HG02884 (cell line): ENCODE data around the gene ARHGAP4.
A peak's percentile ranks its signal among the peaks of the same experiment; 100 is the strongest.

Experiments used
- ATAC-seq: cut with Tn5 transposase; IDR thresholded peaks from one replicate; pipeline ENCODE4 v1.9.1; 2021; ENCODE audit warnings: mild to moderate bottlenecking, moderate library complexity; ENCODE audit not compliant: unreplicated experiment

ARHGAP4 gene

DNA sequence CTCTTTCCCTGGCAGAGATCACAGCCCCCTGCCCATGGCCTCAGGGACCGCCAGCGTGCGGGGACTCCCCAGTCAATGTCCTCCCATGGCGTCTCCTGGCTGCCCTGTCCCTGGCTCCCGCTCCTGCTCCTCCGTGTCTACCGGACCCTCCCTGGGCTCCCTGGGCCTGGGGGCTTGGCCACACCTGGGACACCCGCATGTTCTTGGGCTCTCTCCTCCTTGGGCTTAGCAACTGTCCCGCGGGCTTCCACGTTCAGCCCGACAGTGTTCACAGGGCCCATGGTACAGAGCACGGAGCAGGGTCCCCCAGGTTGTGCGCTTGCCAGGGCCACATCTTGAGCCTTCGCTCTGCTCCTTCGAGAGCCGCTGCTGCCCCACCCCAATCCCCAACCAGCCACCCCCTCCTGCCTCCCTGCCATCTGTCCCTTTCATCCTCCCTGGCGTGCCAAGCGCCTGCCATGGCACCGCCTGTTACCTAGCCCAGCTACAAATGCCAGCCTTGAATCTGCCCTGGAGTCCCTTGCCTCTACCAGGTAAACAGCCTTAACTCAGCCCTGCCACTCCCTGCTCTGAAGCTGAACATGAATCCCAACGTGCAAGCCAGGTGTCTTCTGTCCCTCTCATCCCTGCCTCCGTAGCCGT lies 17.7 kb downstream of the ARHGAP4 start:
- no peak for ATAC-seq

DNA sequence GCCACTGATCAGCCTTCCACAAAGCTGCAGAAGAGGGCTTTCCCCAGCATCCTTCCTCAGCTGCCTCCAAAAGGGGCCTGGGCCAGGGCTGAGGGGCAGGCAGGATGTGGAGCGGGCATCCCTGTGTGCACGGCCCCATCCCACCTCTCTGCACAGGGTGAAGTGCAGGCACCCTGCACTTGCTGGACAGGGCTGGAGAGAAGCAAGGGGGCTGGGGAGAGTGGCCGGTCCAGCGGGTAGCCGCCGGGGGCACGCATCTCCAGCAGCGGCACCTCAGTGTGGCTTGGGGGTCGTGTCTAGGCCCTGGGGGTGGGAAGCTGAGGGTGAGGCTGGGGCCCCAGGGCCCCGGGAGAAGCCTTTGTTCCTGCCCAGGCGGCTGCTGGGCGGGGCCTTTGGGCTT lies 18.6 kb downstream of the ARHGAP4 start:
- no peak for ATAC-seq

- ATAC-seq = no peak
Observed at GRCh38 chrX:153906126-153906917, 19.7 kb downstream of the ARHGAP4 start.

GRCh38 chrX:153905481-153906095 lies 20.5 kb downstream of the ARHGAP4 start:
- no peak for ATAC-seq

DNA sequence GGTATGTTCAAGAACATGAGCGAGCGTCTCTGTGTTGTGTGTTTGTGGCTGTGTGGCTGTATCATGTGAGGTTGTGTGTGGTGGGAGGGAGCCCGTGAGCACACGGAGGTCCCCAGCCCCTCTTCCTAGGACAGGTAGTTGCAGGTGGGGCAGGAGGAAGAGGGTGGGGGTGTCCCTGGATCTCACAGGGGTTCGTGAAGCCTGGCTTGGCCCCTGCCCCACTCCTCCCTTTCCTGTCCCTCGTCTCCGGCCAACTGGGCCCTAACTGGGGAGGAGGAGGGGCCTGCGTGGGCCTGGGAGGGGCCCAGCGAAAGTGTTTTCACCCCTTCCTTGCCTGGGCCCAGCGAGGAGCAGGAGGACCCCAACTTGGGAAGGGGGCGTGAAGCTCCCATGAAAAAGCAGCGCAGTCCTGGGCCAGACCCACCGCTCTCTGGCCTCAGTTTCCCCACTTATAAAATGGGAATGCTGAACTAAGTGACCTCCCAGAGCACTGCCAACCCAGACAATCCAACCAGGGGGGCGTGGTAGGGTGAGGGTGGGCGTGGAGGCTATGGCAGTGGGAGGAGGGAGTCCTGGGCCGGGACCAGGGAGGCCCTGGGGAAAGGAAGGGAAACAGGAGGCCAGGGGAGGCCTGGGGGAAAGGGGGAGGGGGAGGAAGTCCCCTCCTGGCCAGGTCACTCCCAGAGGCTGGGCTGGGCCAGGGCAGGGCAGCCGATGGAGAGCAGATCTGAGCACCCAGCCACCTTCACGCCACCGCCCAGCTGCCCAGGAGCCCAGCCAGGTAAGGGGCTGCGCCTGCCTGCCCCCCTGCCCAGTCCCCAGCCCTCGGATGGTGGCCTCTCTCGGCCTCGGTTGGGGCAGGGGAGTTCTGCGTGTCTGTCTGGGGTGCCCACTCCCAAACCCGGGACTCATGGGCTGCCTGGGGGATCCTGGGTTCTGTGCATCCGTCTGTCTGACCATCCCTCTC lies 21.8 kb downstream of the ARHGAP4 start, which contains the start of gene AVPR2:
Gene AVPR2 (plus strand): TSS at position 683 of the 967 bp plus-strand sequence. CDS start 473 bp downstream, outside the sequence.
- no peak for ATAC-seq

DNA sequence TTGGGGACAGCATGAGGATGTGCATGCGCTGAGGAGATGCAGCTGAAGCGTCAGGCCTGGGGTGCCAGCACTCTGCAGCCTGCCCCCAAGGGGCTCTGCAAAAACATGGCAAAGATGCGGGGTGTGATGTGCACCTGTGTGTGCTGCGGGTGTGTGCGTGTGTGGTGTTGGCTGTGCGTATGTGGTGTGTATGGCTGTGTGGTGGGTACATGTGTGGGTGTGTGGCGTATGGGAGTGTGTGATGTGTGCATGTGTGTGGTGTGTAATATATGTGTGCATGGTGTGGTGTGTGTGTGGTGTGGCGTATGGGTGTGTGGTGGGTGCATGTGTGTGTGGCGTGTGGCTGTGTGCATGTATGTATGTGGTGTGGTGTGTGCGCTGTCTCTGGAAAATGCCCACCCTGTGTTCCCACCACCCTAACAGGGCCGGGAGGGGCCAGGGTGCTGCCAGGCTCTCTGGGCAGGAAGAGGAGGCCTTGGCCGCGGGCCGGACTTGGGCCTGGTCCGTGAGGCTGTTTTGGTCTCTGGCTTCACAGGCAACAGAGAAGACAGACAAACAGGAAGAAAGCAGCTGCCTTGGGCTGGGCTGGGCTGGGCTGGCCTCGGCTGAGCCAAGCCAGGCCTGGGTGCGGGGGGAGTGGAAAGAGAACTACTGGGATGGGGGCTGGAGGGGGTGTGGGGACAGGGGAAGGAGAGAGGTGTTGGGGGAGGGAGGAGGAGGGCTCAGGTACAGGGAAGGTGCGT lies 22.7 kb downstream of the ARHGAP4 start:
- ATAC-seq = no peak

GRCh38 chrX:153902385-153902784 lies 23.7 kb downstream of the ARHGAP4 start:
- ATAC-seq = no peak

DNA sequence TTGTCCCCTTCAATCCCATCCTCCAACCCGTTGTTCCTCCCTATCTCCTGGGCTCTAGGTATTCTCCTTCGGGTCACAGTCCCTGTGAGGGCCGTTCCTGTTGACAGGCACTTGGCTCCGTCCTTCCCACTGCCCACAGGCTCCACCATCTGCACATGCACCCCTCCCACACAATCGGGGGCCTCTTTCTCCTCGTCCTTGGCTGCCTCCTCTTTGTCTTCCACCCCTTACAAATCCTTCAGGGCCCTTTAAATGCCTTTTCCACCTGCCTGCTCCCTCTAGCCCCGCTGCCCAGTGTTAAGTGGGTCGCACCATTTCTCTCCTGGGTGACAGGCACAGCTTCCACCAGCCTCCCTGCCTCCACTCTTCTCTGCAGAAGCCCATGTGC lies 24.3 kb downstream of the ARHGAP4 start:
- no peak for ATAC-seq

DNA sequence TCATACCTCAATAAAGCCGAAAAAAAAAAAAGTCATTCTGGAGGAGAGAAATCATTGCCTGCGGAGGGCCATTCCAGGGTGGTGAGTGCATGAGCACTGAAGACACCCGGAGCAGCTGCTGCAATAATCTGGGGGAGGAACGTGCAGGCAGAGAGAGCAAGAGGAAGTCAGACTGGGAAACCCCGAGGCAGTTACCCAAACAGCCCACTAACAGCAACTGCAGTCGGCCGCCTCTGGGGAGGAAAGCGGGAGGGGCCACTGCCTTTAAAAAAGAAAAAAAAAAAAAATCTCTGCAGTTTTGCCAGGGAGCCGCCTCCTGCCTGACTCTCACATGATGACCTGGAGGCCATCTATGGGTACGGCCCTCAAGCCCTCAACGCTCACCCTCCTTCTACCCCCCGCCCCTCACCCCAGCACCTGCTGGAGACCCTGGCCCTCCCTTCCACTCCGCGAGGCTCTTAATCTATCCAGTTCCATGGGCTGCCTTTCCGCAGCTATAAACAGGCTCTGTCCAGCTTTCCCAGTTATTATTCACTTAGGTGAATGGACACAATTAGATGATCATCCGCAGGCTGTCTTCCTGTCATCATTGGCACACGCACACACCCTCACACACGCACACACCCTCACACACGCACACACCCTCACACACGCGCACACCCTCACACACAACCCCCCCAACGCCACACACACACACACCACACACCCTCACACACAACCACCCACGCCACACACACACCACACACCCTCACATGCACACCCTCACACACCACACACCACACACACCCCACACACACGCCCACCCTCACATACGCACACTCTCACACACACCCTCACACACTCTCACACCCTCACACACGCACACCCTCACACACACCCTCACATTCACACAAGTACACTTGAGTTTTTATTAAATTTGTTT lies 25.0 kb downstream of the ARHGAP4 start:
- peak; percentile 62 for ATAC-seq

DNA sequence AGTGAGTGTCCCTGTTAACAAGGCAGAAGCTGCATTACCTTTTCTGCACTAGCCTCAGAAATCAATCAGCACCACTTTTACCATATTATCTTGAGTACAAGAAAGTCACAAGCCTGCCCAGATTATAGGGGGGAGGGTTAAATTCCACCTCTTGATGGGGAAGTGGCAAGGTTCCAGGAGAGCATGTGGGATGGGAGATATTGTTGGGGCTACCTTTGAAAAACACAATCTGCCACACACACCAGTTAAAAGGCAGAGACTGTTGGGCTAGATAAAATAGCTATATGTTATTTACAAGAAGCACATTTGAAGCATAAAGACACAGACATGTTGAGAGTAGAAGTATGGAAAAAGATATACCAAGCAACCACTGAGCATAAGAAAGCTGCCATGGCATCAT lies 28.2 kb downstream of the ARHGAP4 start:
- no peak for ATAC-seq

DNA sequence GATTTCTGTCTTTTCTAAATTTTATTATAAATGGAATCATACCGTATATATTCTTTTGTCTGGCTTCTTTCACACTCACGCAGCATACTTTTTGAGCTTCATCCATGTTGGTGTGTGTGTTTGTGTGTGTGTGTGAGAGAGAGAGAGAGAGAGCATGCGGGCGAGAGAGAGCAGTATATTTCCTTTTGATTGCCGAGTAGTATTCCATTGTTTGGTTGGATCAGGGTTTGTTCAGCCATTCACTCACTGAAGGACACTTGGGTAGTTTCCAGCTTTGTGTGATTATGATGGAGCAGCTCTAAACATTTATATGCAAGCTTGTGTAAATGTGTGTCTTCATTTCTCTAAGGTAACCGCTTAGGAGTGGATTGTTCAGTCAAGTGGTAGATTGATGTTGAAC lies 36.9 kb downstream of the ARHGAP4 start:
- ATAC-seq = no peak

- no peak for ATAC-seq
Observed at GRCh38 chrX:153888344-153888743, 37.7 kb downstream of the ARHGAP4 start.

- no peak for ATAC-seq
Observed at GRCh38 chrX:153887385-153887784, 38.7 kb downstream of the ARHGAP4 start.

- ATAC-seq = no peak
Observed at GRCh38 chrX:153886915-153887314, 39.1 kb downstream of the ARHGAP4 start.

- ATAC-seq = no peak
Observed at GRCh38 chrX:153885968-153886903, 39.8 kb downstream of the ARHGAP4 start, which contains the start of gene L1CAM. Gene L1CAM, minus strand, starts transcription at chrX:153886173. Its CDS starts 10,337 bp downstream, at chrX:153875836.

DNA sequence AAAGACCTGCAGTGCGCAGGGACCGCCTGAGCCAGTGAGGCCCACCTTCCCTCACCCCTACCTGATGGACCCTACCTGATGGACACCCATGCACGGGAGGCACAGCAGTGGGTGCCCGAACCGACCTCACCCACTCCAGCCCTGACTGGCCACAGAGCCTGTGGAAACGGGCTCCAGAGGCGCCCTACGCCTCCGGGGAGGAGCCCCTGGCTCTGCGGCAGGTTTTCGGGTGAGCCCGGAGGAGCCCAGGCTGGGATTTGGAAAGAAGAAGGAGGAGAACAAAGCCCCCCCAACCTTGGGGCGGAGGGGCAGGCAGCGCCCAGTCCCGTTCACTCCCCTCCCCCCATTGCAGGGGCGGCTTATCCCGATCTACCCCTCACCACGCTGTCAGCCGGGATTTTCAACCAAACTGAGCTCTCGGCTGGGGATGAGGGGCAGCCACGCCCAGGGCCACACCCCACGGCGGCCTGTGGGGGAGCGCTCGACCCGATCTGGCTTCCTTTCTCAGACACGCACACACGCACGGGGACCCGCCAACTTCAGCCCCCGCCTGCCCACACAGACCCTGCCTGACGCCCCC lies 40.8 kb downstream of the ARHGAP4 start:
- ATAC-seq = no peak

GRCh38 chrX:153884590-153884989 lies 41.5 kb downstream of the ARHGAP4 start:
- ATAC-seq = no peak
